ENCODE measurements around the gene RNF121. TPM values are rescaled to one million over a fixed set of nuclear protein-coding genes. Genes with fewer than 3 reads are reported as not detected.
A peak's percentile ranks its signal among the peaks of the same experiment; 100 is the strongest.

Gene RNF121
- total and polyA plus RNA-seq, 4 donors, result 10.2 to 31.1 (median 14.2) TPM

- H3K4me3 ChIP-seq (ENCODE audit: low read depth in 1 of 3, low read length in 3 of 3), result no peak overlapping the region
- H3K4me1 ChIP-seq (ENCODE audit: control insufficient read depth in 4 of 4, insufficient read depth in 4 of 4, low read length in 3 of 4), result peaks cover 6 to 29% (median 20%) of the 10 kb centered on the region in 4 donors
- DNase-seq (ENCODE audit: low spot score), result no peak
- no peaks in the 10 kb centered on the region for H3K27me3 ChIP-seq (ENCODE audit: control insufficient read depth in 4 of 4, insufficient read depth in 4 of 4, low read length in 3 of 4)
- H3K27ac ChIP-seq (ENCODE audit: low read depth in 1 of 2, low read length in 2 of 2), result no peak overlapping the region
- TF ChIP-seq EGR1 (IDR thresholded peaks at IDR 0.05; ENCODE audit: low read depth in 2 of 2) (no peak), HNF4A (conservative IDR thresholded peaks at IDR 0.05) (peak in 1 of 2 donors; percentile 29)
- 90% methylated on average over 4 of the region's 4 CpGs for WGBS
- no peak overlapping the region for H3K9ac ChIP-seq (ENCODE audit: low read depth in 1 of 2, low read length in 2 of 2)
- H3K9me3 ChIP-seq (ENCODE audit: control insufficient read depth in 4 of 4, low read length in 3 of 4), result no peaks in the 10 kb centered on the region
- no peaks in the 10 kb centered on the region for H3K36me3 ChIP-seq (ENCODE audit: control insufficient read depth in 4 of 4, insufficient read depth in 3 of 4, low read depth in 1 of 4, low read length in 3 of 4)
Measured at GRCh38 chr11:71935338-71935925, 6.6 kb downstream of the RNF121 start.

- H3K4me1 ChIP-seq (ENCODE audit: control insufficient read depth in 4 of 4, insufficient read depth in 4 of 4, low read length in 3 of 4), result peaks cover 3 to 24% (median 18%) of the 10 kb centered on the region in 4 donors
- H3K9me3 ChIP-seq (ENCODE audit: control insufficient read depth in 4 of 4, low read length in 3 of 4), result no peaks in the 10 kb centered on the region
- H3K9ac ChIP-seq (ENCODE audit: low read depth in 1 of 2, low read length in 2 of 2), result no peak overlapping the region
- no peak overlapping the region for H3K4me3 ChIP-seq (ENCODE audit: low read depth in 1 of 3, low read length in 3 of 3)
- WGBS, result 67% methylated on average over 5 of the region's 5 CpGs
- H3K27me3 ChIP-seq (ENCODE audit: control insufficient read depth in 4 of 4, insufficient read depth in 4 of 4, low read length in 3 of 4), result no peaks in the 10 kb centered on the region
- H3K36me3 ChIP-seq (ENCODE audit: control insufficient read depth in 4 of 4, insufficient read depth in 3 of 4, low read depth in 1 of 4, low read length in 3 of 4), result no peaks in the 10 kb centered on the region
- H3K27ac ChIP-seq (ENCODE audit: low read depth in 1 of 2, low read length in 2 of 2), result no peak overlapping the region
- TF ChIP-seq MAX (IDR thresholded peaks at IDR 0.05) (no peak), YY1 (IDR thresholded peaks at IDR 0.05) (no peak), HNF4A (conservative IDR thresholded peaks at IDR 0.05) (no peak), FOXA2 (IDR thresholded peaks at IDR 0.05) (no peak), REST (IDR thresholded peaks at IDR 0.05) (no peak), TAF1 (conservative IDR thresholded peaks at IDR 0.05) (no peak), ATF3 (IDR thresholded peaks at IDR 0.05) (no peak), JUND (IDR thresholded peaks at IDR 0.05) (no peak), SP1 (IDR thresholded peaks at IDR 0.05) (no peak), EGR1 (IDR thresholded peaks at IDR 0.05; ENCODE audit: low read depth in 2 of 2) (no peak), ZBTB33 (IDR thresholded peaks at IDR 0.05) (no peak), RAD21 (IDR thresholded peaks at IDR 0.05) (no peak), NR2F2 (IDR thresholded peaks at IDR 0.05) (no peak), CTCF (IDR thresholded peaks at IDR 0.05; ENCODE audit: low read depth, low read length, missing input control) (no peak), GABPA (IDR thresholded peaks at IDR 0.05 in 1 of 2, conservative IDR thresholded peaks at IDR 0.05 in 1 of 2) (no peak), FOXA1 (IDR thresholded peaks at IDR 0.05) (no peak), HNF4G (IDR thresholded peaks at IDR 0.05) (no peak), RXRA (IDR thresholded peaks at IDR 0.05) (no peak)
- DNase-seq (ENCODE audit: low spot score), result no peak
Measured at GRCh38 chr11:71936825-71937224, 8.0 kb downstream of the RNF121 start.
